Skeletal muscle tissue (tissue), 4 donors: ENCODE data around the gene IL17A. TPM values are rescaled to one million over a fixed set of nuclear protein-coding genes. Genes with fewer than 3 reads are reported as not detected.
"Not testable (repeated sequence)": the region's sequence is repeated elsewhere in the genome, so short reads cannot be mapped to it uniquely, and the experiment has no call there.

Source experiments
- H3K27ac ChIP-seq: one replicate; pipeline ENCODE4 v1.7.0; 2013; ENCODE audit warnings: mild to moderate bottlenecking, low read depth, low read length, inconsistent platforms
- H3K27me3 ChIP-seq, 3 donors: one replicate each; pipeline ENCODE4 v1.7.0; 2013; ENCODE audit warnings: low read length in 3 of 3; ENCODE audit not compliant: control insufficient read depth in 3 of 3, insufficient read depth in 3 of 3
- H3K36me3 ChIP-seq, 3 donors: one replicate each; pipeline ENCODE4 v1.7.0; 2013; ENCODE audit warnings: low read length in 3 of 3; ENCODE audit not compliant: control insufficient read depth in 3 of 3, insufficient read depth in 3 of 3
- H3K4me1 ChIP-seq, 3 donors: one replicate each; pipeline ENCODE4 v1.7.0; 2013; ENCODE audit warnings: low read length in 3 of 3, mild to moderate bottlenecking in 3 of 3; ENCODE audit not compliant: control insufficient read depth in 3 of 3, insufficient read depth in 3 of 3
- H3K4me3 ChIP-seq, 3 donors: one replicate each; pipeline ENCODE4 v1.7.0; 2013; ENCODE audit warnings: low read length in 3 of 3
- H3K9ac ChIP-seq, 3 donors: one replicate each; pipeline ENCODE4 v1.7.0; 2013; ENCODE audit warnings: low read length in 3 of 3, mild to moderate bottlenecking in 3 of 3, moderate library complexity in 2 of 3, low read depth in 1 of 3
- H3K9me3 ChIP-seq, 3 donors: one replicate each; pipeline ENCODE4 v1.7.0; 2013; ENCODE audit warnings: low read length in 3 of 3; ENCODE audit not compliant: control insufficient read depth in 3 of 3
- total RNA-seq: library from RNA; depleted of rRNA; stranded (reverse); fragments of >200 nt; gene quantifications from one replicate; pipeline ENCODE4 v1.2.3, GENCODE V29; 2014
- donor health status: Osteomylitis.

Gene IL17A
- total RNA-seq, 1 donor from 2014 or later: not detected

GRCh38 chr6:52186480-52186879 is 305 bp downstream of the IL17A start:
- no peaks in the 10 kb centered on the region for H3K9me3 ChIP-seq
- H3K9ac ChIP-seq: no peak overlapping the region
- H3K36me3 ChIP-seq: no peaks in the 10 kb centered on the region
- no peak overlapping the region for H3K4me3 ChIP-seq
- peaks cover 6 to 9% (median 8%) of the 10 kb centered on the region in 3 donors for H3K4me1 ChIP-seq
- H3K27me3 ChIP-seq: no peaks in the 10 kb centered on the region
- no peak overlapping the region for H3K27ac ChIP-seq

GRCh38 chr6:52187098-52187497 is 923 bp downstream of the IL17A start:
- no peaks in the 10 kb centered on the region for H3K9me3 ChIP-seq
- H3K27me3 ChIP-seq: no peaks in the 10 kb centered on the region
- H3K27ac ChIP-seq: no peak overlapping the region
- no peak overlapping the region for H3K4me3 ChIP-seq
- peaks cover 6 to 9% (median 8%) of the 10 kb centered on the region in 3 donors for H3K4me1 ChIP-seq
- no peak overlapping the region for H3K9ac ChIP-seq
- H3K36me3 ChIP-seq: no peaks in the 10 kb centered on the region

DNA sequence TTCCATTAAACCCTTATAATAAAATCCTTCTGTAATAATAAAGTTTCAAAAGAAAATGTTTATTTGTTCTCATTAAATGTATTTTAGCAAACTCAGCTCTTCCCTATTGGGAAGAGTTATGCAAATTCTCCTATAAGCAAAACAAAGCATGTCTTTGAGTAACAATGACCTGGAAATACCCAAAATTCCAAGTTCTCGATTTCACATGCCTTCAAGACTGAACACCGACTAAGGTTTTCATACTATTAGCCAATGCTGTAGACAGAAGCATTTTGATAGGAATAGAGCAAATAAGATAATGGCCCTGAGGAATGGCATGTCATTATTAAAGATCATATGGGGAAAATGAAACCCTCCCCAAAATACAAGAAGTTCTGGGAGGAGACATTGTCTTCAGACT is 3.8 kb downstream of the IL17A start:
- Histone ChIP-seq H3K27me3 (no peaks in the 10 kb centered on the region), H3K9me3 (no peaks in the 10 kb centered on the region), H3K4me3 (no peak overlapping the region), H3K9ac (no peak overlapping the region), H3K4me1 (no peaks in the 10 kb centered on the region), H3K36me3 (no peaks in the 10 kb centered on the region), H3K27ac (no peak overlapping the region)

GRCh38 chr6:52190409-52190808 is 4.2 kb downstream of the IL17A start:
- H3K4me1 ChIP-seq: no peaks in the 10 kb centered on the region
- H3K9me3 ChIP-seq: no peaks in the 10 kb centered on the region
- H3K27ac ChIP-seq: no peak overlapping the region
- no peak overlapping the region for H3K9ac ChIP-seq
- no peaks in the 10 kb centered on the region for H3K36me3 ChIP-seq
- H3K27me3 ChIP-seq: no peaks in the 10 kb centered on the region
- no peak overlapping the region for H3K4me3 ChIP-seq

DNA sequence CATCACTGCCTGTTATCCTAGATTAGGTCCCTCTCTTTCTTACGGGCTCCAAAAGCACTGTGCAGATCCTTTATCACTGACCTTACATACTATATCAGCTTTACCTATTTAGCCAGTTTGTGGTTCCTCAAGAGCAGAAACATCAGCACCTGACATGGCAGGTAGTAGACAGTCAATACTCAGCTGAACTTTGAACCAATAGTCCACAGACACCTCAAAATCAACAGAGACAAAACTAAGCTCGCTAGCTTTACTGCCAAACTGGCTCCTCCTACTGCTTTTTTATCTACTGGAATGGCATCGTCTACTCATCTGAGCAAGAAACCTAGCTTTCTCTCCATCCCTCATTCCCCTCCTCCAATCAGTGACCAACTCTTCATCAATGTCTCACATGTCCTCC is 5.6 kb downstream of the IL17A start:
- Histone ChIP-seq H3K27me3 (no peaks in the 10 kb centered on the region), H3K9ac (no peak overlapping the region), H3K9me3 (no peaks in the 10 kb centered on the region), H3K4me3 (no peak overlapping the region), H3K36me3 (no peaks in the 10 kb centered on the region), H3K4me1 (no peaks in the 10 kb centered on the region), H3K27ac (no peak overlapping the region)

DNA sequence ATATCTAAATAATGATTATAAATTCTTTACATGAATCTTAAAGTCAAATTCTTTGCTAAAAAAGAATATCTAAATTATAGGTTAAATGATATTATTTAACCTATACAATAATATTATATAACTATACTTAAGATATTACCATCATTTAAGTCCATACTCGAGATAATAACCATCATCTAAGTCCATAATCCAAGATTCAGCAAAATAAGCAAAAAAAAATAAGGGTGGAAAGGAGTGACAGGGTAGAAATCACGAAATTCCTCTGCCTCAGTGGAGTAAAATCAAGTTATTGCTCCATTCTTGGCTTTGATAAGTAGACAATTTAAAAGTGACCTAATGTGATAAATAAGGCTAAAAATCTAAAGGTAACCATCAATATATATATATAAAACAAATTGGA is 9.7 kb downstream of the IL17A start:
- peaks cover 0 to 3% (median 0%) of the 10 kb centered on the region in 3 donors for H3K9me3 ChIP-seq
- no peaks in the 10 kb centered on the region for H3K36me3 ChIP-seq
- no peak overlapping the region for H3K9ac ChIP-seq
- H3K4me3 ChIP-seq: no peak overlapping the region
- no peak overlapping the region for H3K27ac ChIP-seq
- no peaks in the 10 kb centered on the region for H3K4me1 ChIP-seq
- no peaks in the 10 kb centered on the region for H3K27me3 ChIP-seq

GRCh38 chr6:52200088-52200487 is 13.9 kb downstream of the IL17A start:
- not testable (repeated sequence) for H3K27ac ChIP-seq, H3K4me1 ChIP-seq, H3K27me3 ChIP-seq, H3K9ac ChIP-seq, H3K36me3 ChIP-seq, H3K4me3 ChIP-seq, H3K9me3 ChIP-seq

DNA sequence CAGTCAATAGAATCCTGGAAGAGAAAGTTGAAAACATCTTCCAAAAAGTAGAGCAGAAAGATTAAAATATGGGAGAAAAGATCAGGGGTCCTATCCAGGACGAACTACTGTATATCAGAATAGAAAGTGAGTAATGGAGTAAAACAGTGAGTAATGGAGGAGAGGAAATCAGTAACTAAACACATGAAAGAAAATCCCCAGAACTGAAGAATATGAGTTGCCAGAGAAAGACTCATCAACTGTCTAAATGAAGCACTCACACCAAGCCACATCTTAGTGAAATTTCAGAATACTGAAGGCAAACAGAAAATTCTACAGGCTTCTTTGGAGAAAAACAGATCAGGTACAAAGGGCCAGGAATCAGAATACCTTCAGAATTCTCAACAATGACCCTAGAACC is 14.9 kb downstream of the IL17A start:
- Histone ChIP-seq H3K9me3 (peaks cover 0 to 5% (median 4%) of the 10 kb centered on the region in 3 donors), H3K27me3 (no peaks in the 10 kb centered on the region), H3K9ac (no peak overlapping the region), H3K27ac (no peak overlapping the region), H3K4me3 (no peak overlapping the region), H3K36me3 (no peaks in the 10 kb centered on the region), H3K4me1 (no peaks in the 10 kb centered on the region)

DNA sequence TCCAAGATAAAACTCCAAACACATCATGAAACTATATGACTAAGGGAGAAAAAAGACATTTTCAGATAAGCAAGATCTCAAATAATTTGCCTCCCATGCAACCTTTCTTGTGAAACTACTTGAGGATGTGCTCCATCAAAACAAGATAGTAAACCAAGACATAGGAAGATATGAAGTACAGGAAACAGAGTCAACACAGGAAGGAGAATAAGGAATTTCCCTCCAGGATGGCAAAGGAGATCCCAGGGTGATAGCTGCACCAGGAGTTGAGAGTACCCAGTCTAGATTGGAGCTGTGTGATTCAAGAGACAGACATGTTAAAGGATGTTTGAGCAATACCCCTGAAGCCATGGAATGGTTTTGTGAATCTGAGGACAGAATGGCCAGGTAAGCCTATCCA is 15.3 kb downstream of the IL17A start:
- H3K36me3 ChIP-seq: no peaks in the 10 kb centered on the region
- no peak overlapping the region for H3K4me3 ChIP-seq
- no peaks in the 10 kb centered on the region for H3K4me1 ChIP-seq

GRCh38 chr6:52207066-52207465 is 20.9 kb downstream of the IL17A start:
- Histone ChIP-seq H3K36me3 (no peaks in the 10 kb centered on the region), H3K9me3 (peaks cover 0 to under 1% (median 0%) of the 10 kb centered on the region in 3 donors), H3K27ac (no peak overlapping the region), H3K27me3 (peaks cover 0 to under 1% (median 0%) of the 10 kb centered on the region in 3 donors), H3K9ac (no peak overlapping the region), H3K4me3 (no peak overlapping the region), H3K4me1 (no peaks in the 10 kb centered on the region)

More for the DNA sequence above, 15.3 kb downstream of the IL17A start:
- peaks cover 0 to 5% (median 4%) of the 10 kb centered on the region in 3 donors for H3K9me3 ChIP-seq
- H3K27ac ChIP-seq: no peak overlapping the region
- no peak overlapping the region for H3K9ac ChIP-seq
- no peaks in the 10 kb centered on the region for H3K27me3 ChIP-seq

DNA sequence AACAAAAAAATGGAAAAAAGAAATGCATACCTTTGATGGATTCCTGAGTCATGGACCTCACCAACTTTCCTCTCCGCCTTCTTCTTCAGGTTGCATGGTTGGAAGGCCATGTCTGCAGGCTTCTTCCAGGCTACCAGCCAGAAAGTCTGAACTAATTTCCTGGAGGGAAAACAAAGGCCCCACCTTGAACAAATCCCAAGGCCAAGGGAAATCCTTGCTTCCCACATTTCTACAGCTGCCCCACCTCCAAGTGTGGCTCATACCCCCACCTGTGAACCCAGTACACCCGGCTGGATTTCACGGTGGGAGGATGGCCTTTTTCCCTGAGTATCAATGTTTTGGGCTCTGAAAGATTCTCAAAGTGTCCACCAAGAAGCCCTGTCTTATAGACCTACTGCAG is 22.4 kb downstream of the IL17A start:
- H3K9me3 ChIP-seq: no peaks in the 10 kb centered on the region

More for the DNA sequence above, 22.4 kb downstream of the IL17A start:
- Histone ChIP-seq H3K4me3 (no peak overlapping the region), H3K27me3 (peaks cover 0 to 4% (median 0%) of the 10 kb centered on the region in 3 donors), H3K9ac (no peak overlapping the region), H3K36me3 (no peaks in the 10 kb centered on the region), H3K27ac (no peak overlapping the region), H3K4me1 (no peaks in the 10 kb centered on the region)
